Gastroesophageal sphincter (tissue), 3 donors: Measurements from ENCODE around the gene PDS5A.

Experiments used
- EP300 ChIP-seq: sonication (generic); formaldehyde crosslinking; IDR thresholded peaks from one replicate; pipeline ENCODE4 v1.6.1; 2017; ENCODE audit warnings: antibody characterized with exemption, mild to moderate bottlenecking
- POLR2A ChIP-seq, 2 donors: fragments of 450-650 bp; IDR thresholded peaks; one replicate each; pipeline ENCODE4 v1.6.1; 2017; ENCODE audit warnings: antibody characterized with exemption in 2 of 2, mild to moderate bottlenecking in 2 of 2, moderate library complexity in 1 of 2
- POLR2AphosphoS5 ChIP-seq: sonication (generic); formaldehyde crosslinking; IDR thresholded peaks from one replicate; pipeline ENCODE4 v1.6.1; 2017; ENCODE audit warnings: antibody characterized with exemption
- TF ChIP-seq, protein P1 (sequence below), 4 experiments: fragments of 200-600 bp in 2 of 4; fragments of 450-650 bp in 2 of 4; sonication (generic) in 1 of 4; IDR thresholded peaks; one replicate each; pipeline ENCODE4 v1.5.1; 2017 to 2019; ENCODE audit warnings: antibody characterized with exemption in 4 of 4, mild to moderate bottlenecking in 2 of 4, moderate library complexity in 2 of 4

DNA sequence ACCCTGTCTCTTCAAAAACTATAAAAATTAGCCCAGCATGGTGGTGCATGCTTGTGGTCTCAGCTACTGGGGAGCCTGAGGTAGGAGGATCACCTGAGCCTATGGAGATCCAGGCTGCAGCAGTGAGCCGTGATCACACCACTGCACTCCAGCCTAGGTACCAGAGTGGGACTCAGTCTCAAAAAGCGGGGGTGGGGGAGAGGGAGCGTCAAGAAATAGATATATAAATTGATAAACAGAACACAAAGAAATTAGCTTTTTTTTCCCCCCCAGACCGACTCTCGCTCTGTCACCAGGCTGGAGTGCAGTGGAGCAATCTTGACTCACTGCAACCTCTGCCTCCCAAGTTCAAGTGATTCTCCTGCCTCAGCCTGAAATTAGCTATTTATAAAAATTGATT lies 14.1 kb downstream of the PDS5A start:
- TF ChIP-seq, protein P1, sequence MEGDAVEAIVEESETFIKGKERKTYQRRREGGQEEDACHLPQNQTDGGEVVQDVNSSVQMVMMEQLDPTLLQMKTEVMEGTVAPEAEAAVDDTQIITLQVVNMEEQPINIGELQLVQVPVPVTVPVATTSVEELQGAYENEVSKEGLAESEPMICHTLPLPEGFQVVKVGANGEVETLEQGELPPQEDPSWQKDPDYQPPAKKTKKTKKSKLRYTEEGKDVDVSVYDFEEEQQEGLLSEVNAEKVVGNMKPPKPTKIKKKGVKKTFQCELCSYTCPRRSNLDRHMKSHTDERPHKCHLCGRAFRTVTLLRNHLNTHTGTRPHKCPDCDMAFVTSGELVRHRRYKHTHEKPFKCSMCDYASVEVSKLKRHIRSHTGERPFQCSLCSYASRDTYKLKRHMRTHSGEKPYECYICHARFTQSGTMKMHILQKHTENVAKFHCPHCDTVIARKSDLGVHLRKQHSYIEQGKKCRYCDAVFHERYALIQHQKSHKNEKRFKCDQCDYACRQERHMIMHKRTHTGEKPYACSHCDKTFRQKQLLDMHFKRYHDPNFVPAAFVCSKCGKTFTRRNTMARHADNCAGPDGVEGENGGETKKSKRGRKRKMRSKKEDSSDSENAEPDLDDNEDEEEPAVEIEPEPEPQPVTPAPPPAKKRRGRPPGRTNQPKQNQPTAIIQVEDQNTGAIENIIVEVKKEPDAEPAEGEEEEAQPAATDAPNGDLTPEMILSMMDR (IDR thresholded peaks at IDR 0.05) = no peak
- TF ChIP-seq EP300 (no peak), POLR2A (IDR thresholded peaks at IDR 0.05) (no peak), POLR2AphosphoS5 (no peak)
